Transverse colon (tissue), 4 donors: ENCODE measurements around the gene AMOTL1.

ENCODE experiments used
- EP300 ChIP-seq: sonication (generic); formaldehyde crosslinking; IDR thresholded peaks from one replicate; pipeline ENCODE4 v1.6.1; 2017; ENCODE audit warnings: antibody characterized with exemption, low read depth
- POLR2A ChIP-seq: fragments of 450-650 bp; IDR thresholded peaks from one replicate; pipeline ENCODE4 v1.6.1; 2016; ENCODE audit warnings: antibody characterized with exemption, mild to moderate bottlenecking, moderate library complexity
- POLR2AphosphoS5 ChIP-seq, 3 donors: sonication (generic); formaldehyde crosslinking; IDR thresholded peaks; one replicate each; pipeline ENCODE4 v1.6.1; 2016; ENCODE audit warnings: antibody characterized with exemption in 3 of 3
- TF ChIP-seq, protein P1 (sequence below), 5 experiments: fragments of 200-600 bp in 3 of 5; fragments of 450-650 bp in 2 of 5; sonication (generic) in 3 of 5; IDR thresholded peaks; 1 replicate in 2 of 5; 2 replicates in 3 of 5; pipeline ENCODE4 v1.5.1; 2016 to 2017; ENCODE audit warnings: antibody characterized with exemption in 5 of 5, inconsistent platforms in 3 of 5, mild to moderate bottlenecking in 2 of 5, moderate library complexity in 1 of 5

DNA sequence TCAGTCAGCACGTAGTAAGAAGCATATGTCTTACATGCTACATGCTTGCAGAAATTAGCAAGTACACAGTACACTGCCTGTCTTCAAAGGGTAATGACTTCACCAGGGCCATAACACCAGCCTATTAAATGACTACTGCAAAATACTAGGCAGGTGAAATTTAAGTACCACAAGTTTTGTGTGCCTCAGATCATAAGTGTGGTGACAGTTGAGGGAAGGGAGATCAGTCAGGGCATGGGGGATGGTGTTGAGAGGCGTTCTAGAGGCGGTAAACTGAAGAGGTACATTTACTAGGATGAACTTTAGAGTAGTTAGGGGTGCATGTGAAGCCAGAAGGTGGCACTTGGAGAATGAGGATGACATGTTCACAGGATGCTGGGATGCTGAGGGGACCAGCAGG, 22.0 kb downstream of the AMOTL1 start:
- TF ChIP-seq, protein P1, sequence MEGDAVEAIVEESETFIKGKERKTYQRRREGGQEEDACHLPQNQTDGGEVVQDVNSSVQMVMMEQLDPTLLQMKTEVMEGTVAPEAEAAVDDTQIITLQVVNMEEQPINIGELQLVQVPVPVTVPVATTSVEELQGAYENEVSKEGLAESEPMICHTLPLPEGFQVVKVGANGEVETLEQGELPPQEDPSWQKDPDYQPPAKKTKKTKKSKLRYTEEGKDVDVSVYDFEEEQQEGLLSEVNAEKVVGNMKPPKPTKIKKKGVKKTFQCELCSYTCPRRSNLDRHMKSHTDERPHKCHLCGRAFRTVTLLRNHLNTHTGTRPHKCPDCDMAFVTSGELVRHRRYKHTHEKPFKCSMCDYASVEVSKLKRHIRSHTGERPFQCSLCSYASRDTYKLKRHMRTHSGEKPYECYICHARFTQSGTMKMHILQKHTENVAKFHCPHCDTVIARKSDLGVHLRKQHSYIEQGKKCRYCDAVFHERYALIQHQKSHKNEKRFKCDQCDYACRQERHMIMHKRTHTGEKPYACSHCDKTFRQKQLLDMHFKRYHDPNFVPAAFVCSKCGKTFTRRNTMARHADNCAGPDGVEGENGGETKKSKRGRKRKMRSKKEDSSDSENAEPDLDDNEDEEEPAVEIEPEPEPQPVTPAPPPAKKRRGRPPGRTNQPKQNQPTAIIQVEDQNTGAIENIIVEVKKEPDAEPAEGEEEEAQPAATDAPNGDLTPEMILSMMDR (IDR thresholded peaks at IDR 0.05) = no peak
- TF ChIP-seq EP300 (no peak), POLR2AphosphoS5 (IDR thresholded peaks at IDR 0.05) (no peak), POLR2A (no peak)
